HepG2 (cell line): Measurements from ENCODE around the gene ZFPM1. TPM values are rescaled to one million over a fixed set of nuclear protein-coding genes. Genes with fewer than 3 reads are reported as not detected.

ENCODE experiments used
- CENPBD1 ChIP-seq: sonication (generic); formaldehyde crosslinking; IDR thresholded peaks from 2 replicates; pipeline ENCODE4 v1.8.0; 2022; ENCODE audit warnings: missing genetic modification reagents, low read depth, mild to moderate bottlenecking, borderline replicate concordance
- CREM ChIP-seq, 2 experiments: sonication (generic) in 1 of 2; formaldehyde crosslinking in 1 of 2; IDR thresholded peaks; 2 replicates each; pipeline versions ENCODE4 v1.4.0 to v1.6.1; 2016 to 2020; ENCODE audit warnings: antibody characterized with exemption in 1 of 2, mild to moderate bottlenecking in 1 of 2, missing genetic modification reagents in 1 of 2
- HMG20B ChIP-seq: conservative IDR thresholded peaks from 2 replicates; pipeline ENCODE4 v1.6.1; 2016; ENCODE audit warnings: missing genetic modification reagents, missing compliant biosample characterization
- JARID2 ChIP-seq: sonication (generic); formaldehyde crosslinking; IDR thresholded peaks from 2 replicates; pipeline ENCODE4 v1.8.1; 2023; ENCODE audit warnings: missing genetic modification reagents, inconsistent platforms; ENCODE audit not compliant: insufficient replicate concordance
- MATR3 ChIP-seq: sonication (generic); formaldehyde crosslinking; IDR thresholded peaks from 2 replicates; pipeline ENCODE4 v1.4.0; 2020; ENCODE audit warnings: missing genetic modification reagents
- MEF2D ChIP-seq: sonication (generic); formaldehyde crosslinking; IDR thresholded peaks from 2 replicates; pipeline ENCODE4 v1.5.1; 2020; ENCODE audit warnings: mild to moderate bottlenecking, missing genetic modification reagents
- NFIC ChIP-seq: IDR thresholded peaks from 2 replicates; pipeline ENCODE4 v1.6.1; 2012; ENCODE audit warnings: mild to moderate bottlenecking, low read length, inconsistent platforms
- NR2F6 ChIP-seq, 2 experiments: IDR thresholded peaks; 2 replicates each; pipeline ENCODE4 v1.6.1; 2016; ENCODE audit warnings: antibody characterized with exemption in 1 of 2, mild to moderate bottlenecking in 1 of 2
- RFX5 ChIP-seq: IDR thresholded peaks from 2 replicates; pipeline ENCODE4 v1.6.1; 2011; ENCODE audit warnings: low read depth, low read length, improper control_type of control experiment
- SALL1 ChIP-seq: sonication (generic); formaldehyde crosslinking; IDR thresholded peaks from 2 replicates; pipeline ENCODE4 v1.8.0; 2022; ENCODE audit warnings: mild to moderate bottlenecking, missing genetic modification reagents
- SUZ12 ChIP-seq: fragments of 150-350 bp; IDR thresholded peaks from 2 replicates; pipeline ENCODE4 v1.6.1; 2014; ENCODE audit warnings: low read depth, low read length
- TFDP1 ChIP-seq: IDR thresholded peaks from 2 replicates; pipeline ENCODE4 v1.6.1; 2016; ENCODE audit warnings: missing compliant biosample characterization, missing genetic modification reagents, borderline replicate concordance
- ZNF256 ChIP-seq: sonication (generic); formaldehyde crosslinking; conservative IDR thresholded peaks from 2 replicates; pipeline ENCODE4 v1.4.0; 2020; ENCODE audit warnings: missing genetic modification reagents
- ZNF337 ChIP-seq: sonication (generic); formaldehyde crosslinking; IDR thresholded peaks from 2 replicates; pipeline ENCODE4 v1.5.1; 2020; ENCODE audit warnings: missing genetic modification reagents, low read depth, mild to moderate bottlenecking, borderline replicate concordance
- ZNF510 ChIP-seq: sonication (generic); formaldehyde crosslinking; IDR thresholded peaks from 2 replicates; pipeline ENCODE4 v1.4.0; 2020; ENCODE audit warnings: low read depth, mild to moderate bottlenecking, missing genetic modification reagents
- ZNF772 ChIP-seq: sonication (generic); formaldehyde crosslinking; IDR thresholded peaks from 2 replicates; pipeline ENCODE4 v1.5.0; 2020; ENCODE audit warnings: mild to moderate bottlenecking, missing genetic modification reagents
- ZNF775 ChIP-seq: sonication (generic); formaldehyde crosslinking; IDR thresholded peaks from 2 replicates; pipeline ENCODE4 v1.4.0; 2020; ENCODE audit warnings: missing genetic modification reagents, mild to moderate bottlenecking, moderate library complexity, borderline replicate concordance
- polyA plus RNA-seq, 8 experiments: library from polyadenylated mRNA; depleted of rRNA in 3 of 8; stranded (reverse) in 7 of 8; unstranded in 1 of 8; fragments of >200 nt; fragmentation: Illumina TruSeq in 4 of 8; extraction: Trizol in 4 of 8; gene quantifications; 2 replicates each; pipeline versions ENCODE4 v1.2.1 to v1.2.3, GENCODE V29; 2011 to 2016; ENCODE audit warnings: low read depth in 4 of 8, missing spikeins in 1 of 8, mixed read lengths in 1 of 8; ENCODE audit not compliant: insufficient read depth in 1 of 8
- total RNA-seq, 5 experiments: library from RNA; depleted of rRNA; stranded (reverse); fragments of >200 nt; fragmentation: Illumina TruSeq; extraction: Trizol; gene quantifications; 2 replicates each; pipeline ENCODE4 v1.2.3, GENCODE V29; 2016; ENCODE audit warnings: low read depth in 1 of 5
- TF ChIP-seq, protein P1 (sequence below): sonication (generic); formaldehyde crosslinking; IDR thresholded peaks from 2 replicates; pipeline ENCODE4 v1.5.0; 2020; ENCODE audit warnings: missing genetic modification reagents
- TF ChIP-seq, protein P2 (sequence below): sonication (generic); formaldehyde crosslinking; IDR thresholded peaks from 2 replicates; pipeline ENCODE4 v1.4.0; 2020; ENCODE audit warnings: mild to moderate bottlenecking, missing genetic modification reagents
- TF ChIP-seq, protein P3 (sequence below): sonication (generic); formaldehyde crosslinking; IDR thresholded peaks from 2 replicates; pipeline ENCODE4 v1.8.0; 2022; ENCODE audit warnings: missing genetic modification reagents, mild to moderate bottlenecking, moderate library complexity, borderline replicate concordance

ZFPM1 gene
- total and polyA plus RNA-seq, 2 of the 13 experiments (the other 11 are each of a cell fraction or from before 2014, with no cell fraction given), result 1.3 to 3.8 TPM

DNA sequence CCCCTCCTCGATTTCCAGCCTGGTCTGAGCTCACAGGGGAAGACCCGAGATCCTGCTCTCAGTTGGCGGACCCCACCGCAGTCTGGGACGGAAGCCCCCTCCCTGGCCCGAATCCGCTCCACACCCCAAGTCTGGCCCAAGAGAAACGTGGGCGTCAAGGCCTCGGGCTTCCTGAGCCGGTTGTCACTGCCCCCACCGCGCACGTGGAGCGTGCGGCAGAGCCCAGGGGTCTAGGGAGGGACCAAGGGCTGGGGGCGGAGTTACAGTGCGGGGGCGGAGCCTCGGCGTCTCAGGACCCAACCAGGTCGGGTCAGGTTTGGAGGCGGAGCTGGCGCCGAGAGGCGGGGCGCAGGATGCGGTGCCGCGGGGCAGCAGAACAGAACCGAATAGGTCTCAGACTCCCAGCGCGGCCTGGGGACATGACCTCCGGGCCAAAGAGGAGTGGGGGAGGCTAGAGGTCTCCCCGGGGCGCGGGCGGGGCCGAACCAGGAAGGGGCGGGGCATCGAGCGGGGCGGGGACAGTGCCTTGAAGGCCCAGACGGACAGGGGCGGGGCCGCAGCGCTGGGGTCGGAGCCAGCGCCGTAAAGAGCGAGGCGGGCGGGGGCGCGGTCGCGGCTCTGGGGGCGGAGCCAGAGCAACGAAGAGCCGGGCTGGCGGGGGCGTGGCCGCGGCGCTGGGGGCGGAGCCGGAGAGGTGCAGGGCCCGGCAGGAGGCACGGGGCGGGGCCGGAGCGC lies 431 bp upstream of the ZFPM1 start (continued):
- TF ChIP-seq, protein P1, sequence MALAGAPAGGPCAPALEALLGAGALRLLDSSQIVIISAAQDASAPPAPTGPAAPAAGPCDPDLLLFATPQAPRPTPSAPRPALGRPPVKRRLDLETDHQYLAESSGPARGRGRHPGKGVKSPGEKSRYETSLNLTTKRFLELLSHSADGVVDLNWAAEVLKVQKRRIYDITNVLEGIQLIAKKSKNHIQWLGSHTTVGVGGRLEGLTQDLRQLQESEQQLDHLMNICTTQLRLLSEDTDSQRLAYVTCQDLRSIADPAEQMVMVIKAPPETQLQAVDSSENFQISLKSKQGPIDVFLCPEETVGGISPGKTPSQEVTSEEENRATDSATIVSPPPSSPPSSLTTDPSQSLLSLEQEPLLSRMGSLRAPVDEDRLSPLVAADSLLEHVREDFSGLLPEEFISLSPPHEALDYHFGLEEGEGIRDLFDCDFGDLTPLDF (CRISPR knock-in tag), result no peak; the same call in 1 of the 2 replicates
- TF ChIP-seq MATR3 (CRISPR knock-in tag) (no peak), ZNF510 (CRISPR knock-in tag) (peak; percentile 98), MEF2D (peak; percentile 88), HMG20B (CRISPR knock-in tag) (no peak), JARID2 (CRISPR knock-in tag) (no peak), SALL1 (peak; percentile 98), ZNF256 (CRISPR knock-in tag) (peak; percentile 89), CREM (IDR thresholded peaks at IDR 0.05) (no peak), CREM (CRISPR knock-in tag; IDR thresholded peaks at IDR 0.05) (no peak), SUZ12 (no peak), ZNF775 (CRISPR knock-in tag) (peak; percentile 90; the same call in 1 of the 2 replicates), ZNF337 (no peak; the same call in 1 of the 2 replicates), CENPBD1 (CRISPR knock-in tag) (no peak), ZNF772 (CRISPR knock-in tag) (peak; percentile 96), RFX5 (no peak), TFDP1 (CRISPR knock-in tag) (peak; percentile 98), NFIC (no peak), NR2F6 (IDR thresholded peaks at IDR 0.05) (no peak), NR2F6 (CRISPR knock-in tag; IDR thresholded peaks at IDR 0.05) (peak; percentile 64)
- TF ChIP-seq, protein P2, sequence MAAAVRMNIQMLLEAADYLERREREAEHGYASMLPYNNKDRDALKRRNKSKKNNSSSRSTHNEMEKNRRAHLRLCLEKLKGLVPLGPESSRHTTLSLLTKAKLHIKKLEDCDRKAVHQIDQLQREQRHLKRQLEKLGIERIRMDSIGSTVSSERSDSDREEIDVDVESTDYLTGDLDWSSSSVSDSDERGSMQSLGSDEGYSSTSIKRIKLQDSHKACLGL (CRISPR knock-in tag), result peak; percentile 99
- TF ChIP-seq, protein P3, sequence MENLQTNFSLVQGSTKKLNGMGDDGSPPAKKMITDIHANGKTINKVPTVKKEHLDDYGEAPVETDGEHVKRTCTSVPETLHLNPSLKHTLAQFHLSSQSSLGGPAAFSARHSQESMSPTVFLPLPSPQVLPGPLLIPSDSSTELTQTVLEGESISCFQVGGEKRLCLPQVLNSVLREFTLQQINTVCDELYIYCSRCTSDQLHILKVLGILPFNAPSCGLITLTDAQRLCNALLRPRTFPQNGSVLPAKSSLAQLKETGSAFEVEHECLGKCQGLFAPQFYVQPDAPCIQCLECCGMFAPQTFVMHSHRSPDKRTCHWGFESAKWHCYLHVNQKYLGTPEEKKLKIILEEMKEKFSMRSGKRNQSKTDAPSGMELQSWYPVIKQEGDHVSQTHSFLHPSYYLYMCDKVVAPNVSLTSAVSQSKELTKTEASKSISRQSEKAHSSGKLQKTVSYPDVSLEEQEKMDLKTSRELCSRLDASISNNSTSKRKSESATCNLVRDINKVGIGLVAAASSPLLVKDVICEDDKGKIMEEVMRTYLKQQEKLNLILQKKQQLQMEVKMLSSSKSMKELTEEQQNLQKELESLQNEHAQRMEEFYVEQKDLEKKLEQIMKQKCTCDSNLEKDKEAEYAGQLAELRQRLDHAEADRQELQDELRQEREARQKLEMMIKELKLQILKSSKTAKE (CRISPR knock-in tag), result no peak
